K562 (cell line): ENCODE measurements around the gene AVPR1B. TPM values are rescaled to one million over a fixed set of nuclear protein-coding genes. Genes with fewer than 3 reads are reported as not detected.

Experiments
- ATAC-seq: fragments of 200-7000 bp; cut with Tn5 transposase; 3 replicates; pipeline ENCODE4 v1.9.1; 2020; ENCODE audit warnings: moderate library complexity
- Bru-seq: library from RNA; stranded (reverse); fragments of 400-500 nt; gene quantifications from one replicate; lab custom pipeline; 2021; lab: Mats Ljungman, UMichigan
- BruChase-seq, 2 experiments: library from RNA; stranded (reverse); fragments of 400-500 nt; gene quantifications; one replicate each; lab custom pipeline; 2021; lab: Mats Ljungman, UMichigan
- BruUV-seq: library from RNA; stranded (reverse); fragments of 400-500 nt; replicated peaks from 2 replicates; lab custom pipeline; 2021; lab: Mats Ljungman, UMichigan
- CTCF ChIA-PET: fragments of 300-600 bp; formaldehyde crosslinking; extraction: SDS; loops from one replicate; lab custom pipeline; 2021; ENCODE audit warnings: low intra/inter-chr PET ratio; lab: Yijun Ruan, JAX
- POLR2A ChIA-PET: fragments of 300-600, 350-650 bp; sonication (Branson Sonifier 250); formaldehyde crosslinking; extraction: SDS; loops from one replicate; lab custom pipeline; 2021; ENCODE audit warnings: antibody characterized with exemption, inconsistent platforms; lab: Yijun Ruan, JAX
- DNase-seq, 4 experiments: peaks; one replicate each; pipeline versions ENCODE4 v3.0.0 to v3.0.0-alpha.2; 2011 to 2018; ENCODE audit warnings: low spot score in 3 of 4, mixed read lengths in 3 of 4; ENCODE audit errors: extremely low read depth in 1 of 4
- FAIRE-seq: peaks from 2 replicates; lab custom pipeline; 2011; peaks lifted over from hg19 to GRCh38; lab: Jason Lieb, UNC
- H2AFZ ChIP-seq: 2 replicates; pipeline ENCODE4 v1.6.0; 2011; ENCODE audit warnings: low read depth, low read length, control low read depth, inconsistent platforms
- H3K27ac ChIP-seq: fragments of 200-600 bp; 3 replicates; pipeline ENCODE4 v1.8.0; 2011; ENCODE audit warnings: low read depth, mild to moderate bottlenecking, control low read depth, inconsistent platforms, low read length, moderate library complexity, mixed read lengths; ENCODE audit errors: extremely low read depth
- H3K27me3 ChIP-seq, 2 experiments: fragments of 300-600 bp in 1 of 2; 2 replicates in 1 of 2; 3 replicates in 1 of 2; pipeline versions ENCODE4 v1.6.0 to v1.8.0; 2011; ENCODE audit warnings: inconsistent platforms in 2 of 2, low read length in 2 of 2, mild to moderate bottlenecking in 1 of 2, mixed read lengths in 1 of 2, moderate library complexity in 1 of 2; ENCODE audit not compliant: control insufficient read depth in 2 of 2, insufficient read depth in 2 of 2
- H3K36me3 ChIP-seq: fragments of 300-600 bp; 3 replicates; pipeline ENCODE4 v1.8.0; 2011; ENCODE audit warnings: mild to moderate bottlenecking, low read length, inconsistent platforms; ENCODE audit not compliant: control insufficient read depth, insufficient read depth
- H3K4me1 ChIP-seq, 2 experiments: fragments of 200-600 bp in 1 of 2; replicated peaks in 1 of 2; 2 replicates in 1 of 2; 3 replicates in 1 of 2; pipeline versions ENCODE4 v1.5.1 to v1.8.0; 2011; ENCODE audit warnings: inconsistent platforms in 2 of 2, low read length in 2 of 2, mild to moderate bottlenecking in 1 of 2, mixed read lengths in 1 of 2, moderate library complexity in 1 of 2; ENCODE audit not compliant: control insufficient read depth in 2 of 2, insufficient read depth in 2 of 2
- H3K4me2 ChIP-seq: 2 replicates; pipeline ENCODE4 v1.6.1; 2011; ENCODE audit warnings: low read length, control low read depth, inconsistent platforms, mixed read lengths; ENCODE audit not compliant: insufficient read depth
- H3K4me3 ChIP-seq: fragments of 200-600 bp; sonication (generic), shearing (Covaris generic); 2 replicates; pipeline ENCODE4 v1.5.1; 2016; ENCODE audit warnings: control low read depth, inconsistent platforms
- H3K79me2 ChIP-seq: fragments of 200-600 bp; 3 replicates; pipeline ENCODE4 v1.8.0; 2011; ENCODE audit warnings: low read length, inconsistent platforms; ENCODE audit not compliant: control insufficient read depth, insufficient read depth
- H3K9ac ChIP-seq, 2 experiments: 2 replicates each; pipeline versions ENCODE4 v1.6.0 to v1.6.1; 2011; ENCODE audit warnings: low read depth in 2 of 2, low read length in 2 of 2, control low read depth in 1 of 2, inconsistent platforms in 1 of 2, mild to moderate bottlenecking in 1 of 2, mixed read lengths in 1 of 2; ENCODE audit not compliant: insufficient read depth in 1 of 2
- H3K9me1 ChIP-seq: one replicate; pipeline ENCODE4 v1.6.0; 2011; ENCODE audit warnings: inconsistent platforms, mild to moderate bottlenecking, low read length, moderate library complexity; ENCODE audit not compliant: control insufficient read depth, insufficient read depth
- H3K9me3 ChIP-seq: replicated peaks from 2 replicates; pipeline ENCODE4 v1.5.1; 2011; ENCODE audit warnings: low read depth, low read length, inconsistent platforms; ENCODE audit not compliant: control insufficient read depth, insufficient read depth
- H4K20me1 ChIP-seq: replicated peaks from 2 replicates; pipeline ENCODE4 v1.6.1; 2011; ENCODE audit warnings: low read length, inconsistent platforms, mixed read lengths; ENCODE audit not compliant: control insufficient read depth, insufficient read depth
- DNMT1 ChIP-seq: fragments of 450-650 bp; IDR thresholded peaks from 2 replicates; pipeline ENCODE4 v1.6.1; 2016; ENCODE audit warnings: antibody characterized with exemption, mild to moderate bottlenecking
- POLR2AphosphoS2 ChIP-seq: IDR thresholded peaks from 2 replicates; pipeline ENCODE4 v1.6.1; 2012; ENCODE audit warnings: low read length, improper control_type of control experiment
- ZNF12 ChIP-seq: sonication (generic); formaldehyde crosslinking; IDR thresholded peaks from 2 replicates; pipeline ENCODE4 v1.4.0; 2020; ENCODE audit warnings: mild to moderate bottlenecking, missing genetic modification reagents
- WGBS: fragments of 100-300 bp; shearing (Covaris generic); methylation state at CpG from one replicate; pipeline ENCODE4 v1.1.6; 2016; ENCODE audit warnings: low coverage, mixed read lengths; ENCODE audit not compliant: insufficient coverage; ENCODE audit errors: missing lambda C conversion rate; 5-methylcytosine and 5-hydroxymethylcytosine counted together
- in situ Hi-C: fragments of 300-500 bp; cut with MboI; formaldehyde crosslinking; loops from 4 replicates; pipeline ENCODE4 v1.15.0; 2018; ENCODE audit warnings: inconsistent platforms, mixed read lengths
- intact Hi-C: fragments of 100-400 bp; cut with micrococcal nuclease; formaldehyde crosslinking; loops from 2 replicates; pipeline ENCODE4 v1.14.2; 2022
- long read RNA-seq, 3 experiments: library from polyadenylated mRNA in 2 of 3; library from RNA in 1 of 3; unstranded in 2 of 3; stranded (forward) in 1 of 3; transcript quantifications; one replicate each; pipeline ENCODE4 v2.0.0, GENCODE V29; 2019 to 2022
- polyA minus RNA-seq, 3 experiments: library from RNA; depleted of rRNA, polyadenylated mRNA; stranded (reverse); fragments of >200 nt; gene quantifications; 2 replicates each; pipeline ENCODE4 v1.2.3, GENCODE V29; 2011
- polyA plus RNA-seq, 8 experiments: library from polyadenylated mRNA; depleted of rRNA in 4 of 8; stranded (reverse) in 5 of 8; unstranded in 3 of 8; fragments of >200 nt; fragmentation: Nextera tagmentation in 2 of 8; fragmentation: Illumina TruSeq in 1 of 8; extraction: Ambion mirVana in 2 of 8; extraction: Trizol in 1 of 8; gene quantifications; 2 replicates each; pipeline versions ENCODE4 v1.2.1 to v1.2.3, GENCODE V29; 2011 to 2014; ENCODE audit warnings: inconsistent platforms in 1 of 8, missing spikeins in 1 of 8
- total RNA-seq, 7 experiments: library from RNA; depleted of rRNA in 6 of 7; stranded (reverse); fragments of >200 nt in 6 of 7; fragmentation: Illumina TruSeq in 2 of 7; extraction: Trizol in 2 of 7; gene quantifications; 2 replicates each; pipeline versions ENCODE4 v1.2.1 to v1.2.3, GENCODE V29; 2011 to 2021; ENCODE audit warnings: low replicate concordance in 1 of 7

The AVPR1B gene
- total RNA-seq (2011; cell fraction: chromatin; rRNA removed; ENCODE audit: low replicate concordance) = not detected in 2 replicates
- not detected in 2 replicates for total RNA-seq (2011; cell fraction: nucleolus; rRNA removed)
- not detected in 2 replicates for total RNA-seq (2011; cell fraction: nucleoplasm; rRNA removed)
- total RNA-seq (2014; rRNA removed) (not detected in 2 replicates), total RNA-seq (2014; rRNA removed; fragmentation: Illumina TruSeq; extraction: Trizol) (not detected in 2 replicates), total RNA-seq (2015; rRNA removed; fragmentation: Illumina TruSeq; extraction: Trizol) (not detected in 2 replicates), total RNA-seq (2021) (not detected in 2 replicates), polyA plus RNA-seq (2011; rRNA removed) (not detected in 2 replicates), polyA plus RNA-seq (2014; fragmentation: Illumina TruSeq; extraction: Trizol) (not detected in 2 replicates), polyA plus RNA-seq (2014; fragmentation: Nextera tagmentation; extraction: Ambion mirVana) (not detected), polyA plus RNA-seq (2014; rRNA removed) (not detected in 2 replicates), polyA minus RNA-seq (2011; rRNA and poly(A)+ RNA removed) (not detected in 2 replicates), Bru-seq, nascent RNA (percentile 14 among the genes with signal in this experiment), BruChase-seq, experiment 1, labeled RNA remaining after a 2-hour chase (not detected), BruChase-seq, experiment 2, labeled RNA remaining after a 6-hour chase (percentile 15 among the genes with signal in this experiment)
- polyA plus RNA-seq (2011; cell fraction: cytosol; rRNA removed) = not detected in 2 replicates
- not detected in 2 replicates for polyA plus RNA-seq (2011; cell fraction: nucleus; rRNA removed)
- not detected in 2 replicates for polyA plus RNA-seq (2012)
- polyA minus RNA-seq (2011; cell fraction: cytosol; rRNA and poly(A)+ RNA removed) = not detected in 2 replicates
- not detected in 2 replicates for polyA minus RNA-seq (2011; cell fraction: nucleus; rRNA and poly(A)+ RNA removed)
- long read RNA-seq, experiment 1 = 0 reads
- long read RNA-seq, experiment 2 = 0 reads
- long read RNA-seq, experiment 3 = 0 reads

GRCh38 chr1:206117151-206117948, at the start of gene AVPR1B:
Gene AVPR1B (minus strand): TSS chr1:206117388. CDS start chr1:206116890, 498 bp downstream.
- DNase-seq (no peak), FAIRE-seq (no peak), ATAC-seq (peak; percentile 48; the same call in 2 of the 3 replicates)
- TF ChIP-seq DNMT1 = no peak
- no peak for TF ChIP-seq POLR2AphosphoS2
- TF ChIP-seq ZNF12 = no peak
- H4K20me1 ChIP-seq = peaks cover 3% of the 10 kb centered on the region; the same call in 1 of the 2 replicates
- H3K9me3 ChIP-seq = no peaks in the 10 kb centered on the region
- peaks cover 42 to 49% of the 10 kb centered on the region in 2 experiments for H3K27me3 ChIP-seq
- no peak within 1 kb of the TSS for H2AFZ ChIP-seq
- peaks cover 5 to 15% of the 10 kb centered on the region in 2 experiments; a peak in 3 of 5 replicates for H3K4me1 ChIP-seq
- H3K4me3 ChIP-seq = no peak within 1 kb of the TSS
- intact Hi-C loops = no loop called here
- no TSS peak for BruUV-seq
- POLR2A ChIA-PET = no interaction called here
- H3K27ac ChIP-seq = no peak within 1 kb of the TSS
- no peaks in the 10 kb centered on the region for H3K36me3 ChIP-seq
- H3K9ac ChIP-seq = peak within 1 kb of the TSS in 1 of 2 experiments; percentile 7; a peak in 1 of 4 replicates
- CTCF ChIA-PET = no interaction called here
- no peaks in the 10 kb centered on the region for H3K79me2 ChIP-seq
- in situ Hi-C loops = no loop called here
- no peaks in the 10 kb centered on the region for H3K9me1 ChIP-seq
- WGBS = 5% methylated on average over 46 of the region's 55 CpGs
- no peak within 1 kb of the TSS for H3K4me2 ChIP-seq
